Right atrium auricular region (tissue), 2 donors: ENCODE measurements around the gene NDUFC1. TPM values are rescaled to one million over a fixed set of nuclear protein-coding genes. Genes with fewer than 3 reads are reported as not detected.
A peak's percentile ranks its signal among the peaks of the same experiment; 100 is the strongest.

Source experiments
- DNase-seq: peaks from one replicate; pipeline ENCODE4 v3.0.0-alpha.2; 2019; ENCODE audit warnings: low spot score
- H3K27ac ChIP-seq, 2 donors: fragments of 200-600 bp; sonication (generic); 1 replicate in 1 of 2; 2 replicates in 1 of 2; pipeline ENCODE4 v1.5.1; 2016 to 2019
- H3K27me3 ChIP-seq, 2 donors: fragments of 200-600 bp; sonication (generic); one replicate each; pipeline versions ENCODE4 v1.5.1 to v1.6.0; 2017 to 2019
- H3K36me3 ChIP-seq: fragments of 200-600 bp; sonication (generic); one replicate; pipeline ENCODE4 v1.5.1; 2016
- H3K4me1 ChIP-seq, 2 donors: fragments of 200-600 bp; sonication (generic); one replicate each; pipeline versions ENCODE4 v1.5.1 to v1.6.0; 2017 to 2019
- H3K4me3 ChIP-seq, 2 donors: fragments of 200-600 bp; sonication (generic); 1 replicate in 1 of 2; 2 replicates in 1 of 2; pipeline ENCODE4 v1.5.1; 2017 to 2019; ENCODE audit warnings: mild to moderate bottlenecking in 1 of 2, moderate library complexity in 1 of 2
- H3K9me3 ChIP-seq, 2 donors: fragments of 200-600 bp; sonication (generic); one replicate each; pipeline ENCODE4 v1.5.1; 2019
- CTCF ChIP-seq, 2 donors: fragments of 200-600 bp; sonication (generic); IDR thresholded peaks; one replicate each; pipeline ENCODE4 v1.5.1; 2019; ENCODE audit warnings: antibody characterized with exemption in 2 of 2
- total RNA-seq, 2 donors: library from RNA; depleted of rRNA; stranded (reverse); fragments of >200 nt; gene quantifications; one replicate each; pipeline ENCODE4 v1.1.0, GENCODE V29; 2016

NDUFC1 gene
- total RNA-seq, 2 donors from 2014 or later: 96.1 to 118 TPM

DNA sequence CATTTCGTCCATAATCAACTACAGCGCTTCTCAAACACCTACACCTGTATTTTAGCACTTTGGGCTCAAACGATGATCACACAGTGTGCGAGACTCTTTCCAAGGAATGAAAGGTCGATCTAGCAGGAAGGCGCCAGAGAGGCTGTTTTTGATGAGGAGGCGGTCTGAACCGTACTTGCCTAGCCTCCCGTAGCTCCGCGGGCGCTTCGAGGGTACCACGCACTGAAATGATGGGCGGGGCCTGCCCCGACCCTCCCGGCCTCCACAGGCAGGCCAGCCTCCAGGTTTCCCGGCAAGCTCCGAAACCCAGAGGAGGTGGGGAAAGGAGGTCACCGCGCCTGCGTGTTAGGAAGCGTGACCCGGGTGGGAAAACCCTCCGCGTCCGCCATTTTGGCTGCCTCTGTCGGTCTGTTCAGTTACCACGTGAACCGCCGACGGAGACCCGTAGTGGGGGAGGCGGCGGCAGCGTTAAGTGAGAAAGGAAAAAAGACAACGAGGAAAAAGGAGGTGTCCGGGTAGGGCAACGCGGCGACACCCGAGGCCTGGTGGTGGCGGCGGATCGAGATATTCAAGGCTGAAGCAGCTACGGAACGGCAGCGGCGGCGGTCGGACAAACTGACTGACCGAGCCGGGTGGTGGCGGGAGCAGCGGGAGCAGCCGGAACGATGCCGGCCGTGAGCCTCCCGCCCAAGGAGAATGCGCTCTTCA is 1.0 kb downstream of the NDUFC1 start, which contains the start of gene NAA15:
Gene NAA15, plus strand, starts transcription at position 393 of the 708 bp plus-strand sequence. Its CDS starts 273 bp downstream, at position 666.
- Histone ChIP-seq H3K4me3 (peak within 1 kb of the TSS; percentile 80 to 97), H3K36me3 (peaks cover 8% of the 10 kb centered on the region), H3K27ac (peak within 1 kb of the TSS; percentile 93 to 94), H3K9me3 (no peaks in the 10 kb centered on the region), H3K4me1 (peaks cover 0 to 44% of the 10 kb centered on the region in 2 donors), H3K27me3 (no peaks in the 10 kb centered on the region)
- peak in 1 of 2 donors; percentile 19 for TF ChIP-seq CTCF (IDR thresholded peaks at IDR 0.05)
- peak; percentile 98 for DNase-seq

- peaks cover 2% of the 10 kb centered on the region for H3K36me3 ChIP-seq
- H3K27me3 ChIP-seq: no peaks in the 10 kb centered on the region
- no peak for DNase-seq
- peak overlapping the region; percentile 80 to 97 for H3K4me3 ChIP-seq
- TF ChIP-seq CTCF (IDR thresholded peaks at IDR 0.05): no peak
- peak overlapping the region; percentile 93 to 94 for H3K27ac ChIP-seq
- H3K4me1 ChIP-seq: peaks cover 0 to 50% of the 10 kb centered on the region in 2 donors
- H3K9me3 ChIP-seq: no peaks in the 10 kb centered on the region
Observed at GRCh38 chr4:139300431-139301112, 1.7 kb downstream of the NDUFC1 start.

GRCh38 chr4:139299536-139299935 is 2.7 kb downstream of the NDUFC1 start:
- H3K4me1 ChIP-seq: peaks cover 0 to 52% of the 10 kb centered on the region in 2 donors
- peak overlapping the region; percentile 93 to 94 for H3K27ac ChIP-seq
- no peaks in the 10 kb centered on the region for H3K9me3 ChIP-seq
- H3K36me3 ChIP-seq: no peaks in the 10 kb centered on the region
- H3K27me3 ChIP-seq: no peaks in the 10 kb centered on the region
- H3K4me3 ChIP-seq: peak overlapping the region; percentile 80 to 97
- no peak for TF ChIP-seq CTCF (IDR thresholded peaks at IDR 0.05)
- DNase-seq: no peak

- H3K4me3 ChIP-seq: no peak overlapping the region
- TF ChIP-seq CTCF (IDR thresholded peaks at IDR 0.05): no peak
- H3K9me3 ChIP-seq: no peaks in the 10 kb centered on the region
- H3K27ac ChIP-seq: no peak overlapping the region
- DNase-seq: no peak
- no peaks in the 10 kb centered on the region for H3K27me3 ChIP-seq
- peaks cover 0 to 49% of the 10 kb centered on the region in 2 donors for H3K4me1 ChIP-seq
- H3K36me3 ChIP-seq: peaks cover 4% of the 10 kb centered on the region
Observed at GRCh38 chr4:139297001-139297410, 5.3 kb downstream of the NDUFC1 start.

DNA sequence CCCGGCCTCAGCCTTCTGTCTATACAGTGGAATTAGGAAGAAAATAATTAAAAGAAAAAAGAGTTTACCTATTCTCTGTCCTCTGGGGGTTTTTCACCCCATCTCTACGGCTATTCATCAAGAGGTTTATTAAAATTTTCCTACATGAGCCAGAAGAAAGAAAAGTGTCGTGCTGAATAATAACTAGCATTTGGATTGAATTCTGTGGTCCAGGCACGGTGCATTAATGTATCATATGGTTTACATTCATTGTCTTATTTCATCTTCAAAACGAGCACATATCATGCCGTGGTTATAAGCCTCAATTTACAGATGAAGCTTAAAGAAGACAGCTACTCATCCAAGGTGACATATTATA is 6.4 kb downstream of the NDUFC1 start:
- no peak for TF ChIP-seq CTCF (IDR thresholded peaks at IDR 0.05)
- Histone ChIP-seq H3K4me1 (peaks cover 0 to 49% of the 10 kb centered on the region in 2 donors), H3K9me3 (no peaks in the 10 kb centered on the region), H3K36me3 (peaks cover 15% of the 10 kb centered on the region), H3K27me3 (no peaks in the 10 kb centered on the region), H3K27ac (peak overlapping the region; percentile 92), H3K4me3 (peak overlapping the region; percentile 74 to 75)
- DNase-seq: no peak
